HG03095 (cell line): Measurements from ENCODE around the gene ANXA1.
A peak's percentile ranks its signal among the peaks of the same experiment; 100 is the strongest.
"Not testable (repeated sequence)": the region's sequence is repeated elsewhere in the genome, so short reads cannot be mapped to it uniquely, and the experiment has no call there.

Source experiments
- ATAC-seq: cut with Tn5 transposase; IDR thresholded peaks from one replicate; pipeline ENCODE4 v1.9.1; 2021; ENCODE audit warnings: moderate library complexity; ENCODE audit not compliant: unreplicated experiment

Gene ANXA1

GRCh38 chr9:73166468-73166867 lies 14.8 kb downstream of the ANXA1 start:
- no peak for ATAC-seq

GRCh38 chr9:73167614-73168013 lies 15.9 kb downstream of the ANXA1 start:
- ATAC-seq, result no peak

GRCh38 chr9:73168298-73168934 lies 16.8 kb downstream of the ANXA1 start:
- no peak for ATAC-seq

GRCh38 chr9:73170185-73170957 lies 18.7 kb downstream of the ANXA1 start:
- ATAC-seq, result no peak

GRCh38 chr9:73172901-73173215 lies 21.2 kb downstream of the ANXA1 start:
- no peak for ATAC-seq

- ATAC-seq, result no peak
These were observed 22.1 kb downstream of the ANXA1 start for GRCh38 chr9:73173557-73174329.

- ATAC-seq, result no peak
These were observed 22.8 kb downstream of the ANXA1 start for GRCh38 chr9:73174330-73174980.

GRCh38 chr9:73176450-73176875 lies 24.8 kb downstream of the ANXA1 start:
- ATAC-seq, result no peak

- ATAC-seq, result no peak
These were observed 26.4 kb downstream of the ANXA1 start for GRCh38 chr9:73178044-73178443.

- ATAC-seq, result peak; percentile 44
These were observed 27.9 kb downstream of the ANXA1 start for GRCh38 chr9:73179589-73179988.

GRCh38 chr9:73180403-73180802 lies 28.7 kb downstream of the ANXA1 start:
- ATAC-seq, result no peak

- ATAC-seq, result no peak
These were observed 31.3 kb downstream of the ANXA1 start for GRCh38 chr9:73182928-73183327.

- no peak for ATAC-seq
These were observed 31.8 kb downstream of the ANXA1 start for GRCh38 chr9:73183428-73183827.

- peak; percentile 50 for ATAC-seq
These were observed 32.5 kb downstream of the ANXA1 start for GRCh38 chr9:73183917-73184861.

GRCh38 chr9:73191109-73191508 lies 39.4 kb downstream of the ANXA1 start:
- not testable (repeated sequence) for ATAC-seq

- ATAC-seq, result no peak
These were observed 42.6 kb downstream of the ANXA1 start for GRCh38 chr9:73194284-73194683.

GRCh38 chr9:73199448-73199847 lies 47.8 kb downstream of the ANXA1 start:
- ATAC-seq, result no peak

GRCh38 chr9:73199886-73200285 lies 48.2 kb downstream of the ANXA1 start:
- no peak for ATAC-seq

GRCh38 chr9:73200694-73201452 lies 49.2 kb downstream of the ANXA1 start:
- ATAC-seq, result no peak

GRCh38 chr9:73202980-73203379 lies 51.3 kb downstream of the ANXA1 start:
- ATAC-seq, result no peak
